Retina (tissue), 1 donor: Measurements from ENCODE around the gene NPIPA1.
"Not testable (repeated sequence)": the region's sequence is repeated elsewhere in the genome, so short reads cannot be mapped to it uniquely, and the experiment has no call there.

ENCODE experiments used
- DNase-seq: peaks from one replicate; pipeline ENCODE4 v3.0.0-alpha.2; 2016

NPIPA1 gene

GRCh38 chr16:14978908-14979307, 41.7 kb downstream of the NPIPA1 start:
- DNase-seq: not testable (repeated sequence)

DNA sequence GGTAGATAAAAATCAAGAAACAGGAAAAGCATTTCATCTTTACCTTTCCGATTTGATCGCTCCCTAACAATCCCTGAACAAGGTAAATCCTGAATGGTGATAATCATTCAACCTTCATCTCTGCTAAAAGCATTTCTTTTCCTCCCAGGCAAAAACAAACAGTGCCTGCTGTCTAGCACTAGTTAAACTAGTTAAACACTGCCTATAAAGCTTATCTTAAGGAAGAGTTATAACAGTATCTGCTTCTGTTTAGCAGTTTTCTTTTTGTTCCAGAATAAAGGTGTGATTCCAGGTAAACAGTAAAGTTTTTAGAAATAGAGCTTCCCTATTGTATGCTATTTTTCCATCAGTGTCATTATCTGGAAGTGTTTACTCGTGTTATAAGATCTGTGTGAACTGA, 44.0 kb downstream of the NPIPA1 start:
- not testable (repeated sequence) for DNase-seq

GRCh38 chr16:14982521-14982920, 45.3 kb downstream of the NPIPA1 start:
- not testable (repeated sequence) for DNase-seq

- DNase-seq: not testable (repeated sequence)
These were observed 50.8 kb downstream of the NPIPA1 start for GRCh38 chr16:14988092-14988491.

GRCh38 chr16:14988661-14989191, 51.5 kb downstream of the NPIPA1 start:
- DNase-seq: peak; percentile 56

DNA sequence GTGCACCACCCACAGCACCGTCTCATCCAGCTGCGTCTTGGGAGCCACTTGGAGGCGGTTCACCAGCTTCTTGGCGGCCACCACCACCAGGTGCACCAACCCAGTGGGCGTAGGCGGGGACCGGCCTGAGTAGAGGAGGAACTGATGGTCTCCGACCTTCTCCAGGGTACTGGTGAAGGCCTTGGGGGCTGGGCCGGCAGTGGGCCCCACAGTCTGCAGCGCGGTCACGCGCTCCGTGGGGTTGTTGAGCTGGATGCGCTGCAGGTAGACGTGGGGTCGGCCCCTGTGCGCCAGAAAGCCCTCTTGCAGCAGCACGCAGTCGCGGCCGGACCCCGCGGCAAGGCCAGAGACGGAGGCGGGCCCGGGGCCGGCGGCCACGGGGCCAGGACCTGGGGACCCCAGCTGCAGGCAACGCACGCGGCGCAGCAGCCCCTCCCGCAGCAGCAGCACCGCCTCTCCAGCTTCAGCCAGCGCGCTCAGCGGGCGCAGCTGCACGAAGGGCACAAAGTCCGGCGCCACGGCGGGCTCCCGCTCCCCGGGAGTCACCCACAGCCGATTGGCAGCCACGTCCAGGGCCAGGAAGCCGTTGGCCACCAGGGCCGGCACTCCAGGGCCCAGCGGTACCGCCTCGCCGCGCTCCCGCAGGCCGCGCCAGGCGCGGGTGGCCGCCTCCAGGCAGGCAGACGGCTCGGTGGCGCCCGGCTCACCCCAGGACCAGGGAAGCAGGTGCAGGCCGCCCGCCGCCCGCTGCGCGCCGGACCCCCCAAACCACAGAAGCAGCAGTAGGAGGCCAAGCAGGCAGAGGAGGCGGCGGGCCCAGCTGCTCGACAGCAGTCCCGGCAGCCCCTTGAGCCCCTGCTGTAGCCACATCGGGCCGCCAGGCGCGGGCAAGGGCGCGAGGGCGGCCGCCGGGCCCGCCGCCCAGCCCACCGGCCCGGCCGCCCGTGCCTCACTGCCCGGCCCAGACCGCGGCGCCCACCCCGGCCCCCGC, 52.3 kb downstream of the NPIPA1 start:
- DNase-seq: peak; percentile 67

DNA sequence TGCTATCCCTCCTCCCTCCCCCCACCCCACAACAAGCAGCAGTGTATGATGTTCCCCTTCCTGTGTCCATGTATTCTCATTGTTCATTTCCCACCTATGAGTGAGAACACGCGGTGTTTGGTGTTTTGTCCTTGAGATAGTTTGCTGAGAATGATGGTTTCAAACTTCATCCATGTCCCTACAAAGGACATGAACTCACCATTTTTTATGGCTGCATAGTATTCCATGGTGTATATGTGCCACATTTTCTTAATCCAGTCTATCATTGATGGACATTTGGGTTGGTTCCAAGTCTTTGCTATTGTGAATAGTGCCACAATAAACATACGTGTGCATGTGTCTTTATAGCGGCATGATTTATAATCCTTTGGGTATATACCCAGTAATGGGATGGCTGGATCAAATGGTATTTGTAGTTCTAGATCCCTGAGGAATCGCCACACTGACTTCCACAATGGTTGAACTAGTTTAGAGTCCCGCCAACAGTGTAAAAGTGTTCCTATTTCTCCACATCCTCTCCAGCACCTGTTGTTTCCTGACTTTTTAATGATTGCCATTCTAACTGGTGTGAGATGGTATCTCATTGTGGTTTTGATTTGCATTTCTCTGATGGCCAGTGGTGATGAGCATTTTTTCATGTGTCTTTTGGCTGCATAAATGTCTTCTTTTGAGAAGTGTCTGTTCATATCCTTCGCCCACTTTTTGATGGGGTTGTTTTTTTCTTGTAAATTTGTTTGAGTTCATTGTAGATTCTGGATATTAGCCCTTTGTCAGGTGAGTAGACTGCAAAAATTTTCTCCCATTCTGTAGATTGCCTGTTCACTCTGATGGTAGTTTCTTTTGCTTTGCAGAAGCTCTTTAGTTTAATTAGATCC, 56.3 kb downstream of the NPIPA1 start:
- not testable (repeated sequence) for DNase-seq

DNA sequence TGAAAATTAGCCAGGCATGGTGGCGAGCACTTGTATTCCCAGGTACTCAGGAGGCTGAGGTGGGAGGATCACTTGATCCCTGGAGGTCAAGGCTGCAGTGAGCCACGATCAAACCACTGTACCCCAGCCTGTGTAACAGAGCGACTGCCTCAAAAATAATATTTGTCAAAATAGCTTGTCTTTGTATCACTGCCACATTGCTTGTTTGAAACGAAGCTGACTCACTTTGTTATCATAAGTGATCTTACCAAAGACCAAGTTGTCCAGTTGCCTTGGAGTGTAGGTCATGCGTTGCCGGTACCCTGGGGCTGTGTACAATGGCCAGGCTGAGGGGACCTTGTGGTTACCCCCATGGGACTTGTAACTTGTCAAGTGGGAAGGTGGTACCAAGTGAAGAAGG, 59.5 kb downstream of the NPIPA1 start:
- not testable (repeated sequence) for DNase-seq

DNA sequence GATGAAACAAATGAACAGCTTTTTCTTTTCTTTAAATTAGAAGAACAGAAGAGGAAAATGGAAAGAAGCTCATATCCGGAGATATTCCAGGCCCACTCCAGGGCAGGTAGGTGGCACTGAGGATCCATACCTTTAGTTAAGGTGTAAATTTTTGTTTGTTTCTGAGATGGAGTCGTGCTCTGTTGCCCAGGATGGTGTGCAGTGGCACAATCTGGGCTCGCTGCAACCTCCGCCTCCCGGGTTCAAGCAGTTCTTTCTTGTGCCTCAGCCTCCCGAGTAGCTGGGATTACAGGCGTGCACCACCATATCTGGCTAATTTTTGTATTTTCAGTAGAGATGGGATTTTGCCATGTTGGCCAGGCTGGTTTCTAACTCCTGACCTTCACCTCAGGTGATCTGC, 61.1 kb downstream of the NPIPA1 start:
- DNase-seq: not testable (repeated sequence)

DNA sequence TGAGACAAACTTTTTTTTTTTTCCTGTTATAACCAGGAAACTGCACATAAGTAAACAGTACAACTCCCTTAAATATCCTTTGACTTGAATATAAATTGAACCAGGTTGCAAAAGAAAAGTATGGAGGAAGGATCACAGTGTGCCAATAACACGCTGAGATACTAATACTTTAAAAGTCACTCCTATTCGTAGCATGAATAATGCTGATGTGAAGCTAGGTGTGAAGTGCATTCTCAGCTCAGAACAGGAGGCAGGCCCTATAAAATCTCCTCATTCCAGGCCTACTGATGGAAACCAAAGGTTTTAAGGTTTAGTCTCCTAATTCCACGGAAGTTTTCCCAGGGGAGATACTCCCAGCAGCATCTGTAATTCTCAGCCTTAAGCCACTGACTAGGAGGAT, 62.6 kb downstream of the NPIPA1 start:
- DNase-seq: not testable (repeated sequence)
